ENCODE data around the gene APOL6.
"Not testable (repeated sequence)": the region's sequence is repeated elsewhere in the genome, so short reads cannot be mapped to it uniquely, and the experiment has no call there.

The APOL6 gene

GRCh38 chr22:35681454-35682052 is 33.3 kb downstream of the APOL6 start:
- DNase-seq, result no peak

- no peak for DNase-seq
Observed at GRCh38 chr22:35683560-35683959, 35.3 kb downstream of the APOL6 start.

GRCh38 chr22:35684270-35684700 is 36.0 kb downstream of the APOL6 start:
- DNase-seq, result no peak

GRCh38 chr22:35684732-35685131 is 36.5 kb downstream of the APOL6 start:
- DNase-seq, result no peak

- no peak for DNase-seq
Observed at GRCh38 chr22:35685731-35686130, 37.5 kb downstream of the APOL6 start.

- DNase-seq, result no peak
Observed at GRCh38 chr22:35686298-35686697, 38.1 kb downstream of the APOL6 start.

- no peak for DNase-seq
Observed at GRCh38 chr22:35687461-35687860, 39.2 kb downstream of the APOL6 start.

GRCh38 chr22:35688913-35689675 is 40.8 kb downstream of the APOL6 start:
- no peak for DNase-seq

GRCh38 chr22:35690001-35690400 is 41.8 kb downstream of the APOL6 start:
- no peak for DNase-seq

GRCh38 chr22:35695202-35695601 is 47.0 kb downstream of the APOL6 start:
- no peak for DNase-seq

- no peak for DNase-seq
Observed at GRCh38 chr22:35697142-35697541, 48.9 kb downstream of the APOL6 start.

GRCh38 chr22:35699852-35700251 is 51.6 kb downstream of the APOL6 start:
- DNase-seq, result not testable (repeated sequence)

GRCh38 chr22:35703861-35704584 is 55.8 kb downstream of the APOL6 start:
- DNase-seq, result no peak

GRCh38 chr22:35705141-35705540 is 56.9 kb downstream of the APOL6 start:
- no peak for DNase-seq

GRCh38 chr22:35708453-35708852 is 60.2 kb downstream of the APOL6 start:
- DNase-seq, result no peak

GRCh38 chr22:35708917-35709316 is 60.7 kb downstream of the APOL6 start:
- no peak for DNase-seq

- no peak for DNase-seq
Observed at GRCh38 chr22:35711336-35711735, 63.1 kb downstream of the APOL6 start.

- no peak for DNase-seq
Observed at GRCh38 chr22:35712672-35713071, 64.4 kb downstream of the APOL6 start.

- no peak for DNase-seq
Observed at GRCh38 chr22:35717572-35717971, 69.3 kb downstream of the APOL6 start, which contains the start of gene APOL5. TSS of gene APOL5 (plus strand) at chr22:35717872. CDS start at chr22:35717872, 0 bp downstream.
